Measurements from ENCODE around the gene HAO1. TPM values are rescaled to one million over a fixed set of nuclear protein-coding genes. Genes with fewer than 3 reads are reported as not detected.

Gene HAO1
- total and polyA plus RNA-seq, 2 of the 13 experiments (the other 11 are each of a cell fraction or from before 2014, with no cell fraction given): 0.03 TPM; not detected in 1

- TF ChIP-seq MLXIP (CRISPR knock-in tag; IDR thresholded peaks at IDR 0.05; ENCODE audit: borderline replicate concordance) (no peak), JARID2 (CRISPR knock-in tag; IDR thresholded peaks at IDR 0.05; ENCODE audit: insufficient replicate concordance) (no peak), SP2 (CRISPR knock-in tag; IDR thresholded peaks at IDR 0.05) (no peak), ZFX (CRISPR knock-in tag; IDR thresholded peaks at IDR 0.05; ENCODE audit: low read depth) (no peak), HNRNPLL (IDR thresholded peaks at IDR 0.05; ENCODE audit: low read depth, low read length, poor library complexity, severe bottlenecking) (no peak), KMT2A (CRISPR knock-in tag; IDR thresholded peaks at IDR 0.05) (no peak)
These were observed 45.7 kb upstream of the HAO1 start (continued) for GRCh38 chr20:7985916-7986315.

GRCh38 chr20:7984192-7984591, 43.9 kb upstream of the HAO1 start:
- H3K36me3 ChIP-seq (replicated peaks in 1 of 2; ENCODE audit: control insufficient read depth in 1 of 2, insufficient read depth in 2 of 2, low read length in 2 of 2): no peaks in the 10 kb centered on the region; a peak in 2 of 5 replicates
- no peak overlapping the region for H3K27ac ChIP-seq (ENCODE audit: extremely low read length, insufficient read depth, low read length)
- FAIRE-seq (no peak), DNase-seq (ENCODE audit: low spot score) (no peak), ATAC-seq (no peak)
- no peak overlapping the region for H3K9ac ChIP-seq (ENCODE audit: insufficient read depth, low read depth, low read length)
- WGBS (ENCODE audit: low lambda C conversion rate): 90% methylated on average over 2 of the region's 2 CpGs
- H2AFZ ChIP-seq (ENCODE audit: low read length): no peak overlapping the region
- intact Hi-C loops (cut with micrococcal nuclease; ENCODE audit: unreplicated experiment): no loop called here
- no peak overlapping the region for H3K4me3 ChIP-seq (replicated peaks in 1 of 3; ENCODE audit: insufficient read depth in 1 of 3, low read depth in 2 of 3, low read length in 3 of 3)
- H3K4me1 ChIP-seq (ENCODE audit: insufficient read depth, low read length): peaks cover 22% of the 10 kb centered on the region
- H3K27me3 ChIP-seq (ENCODE audit: control insufficient read depth in 1 of 2, insufficient read depth in 2 of 2, low read length in 2 of 2): no peaks in the 10 kb centered on the region
- H3K79me2 ChIP-seq (ENCODE audit: insufficient read depth, low read length): no peaks in the 10 kb centered on the region
- no TSS peak for BruUV-seq (replicated peaks)
- no peaks in the 10 kb centered on the region for H3K9me3 ChIP-seq (ENCODE audit: low read length)
- in situ Hi-C loops (cut with HindIII; ENCODE audit: extremely low pct_ligation_motif_present, low pct_unique_long_range_greater_than_20kb): no loop called here
- ChIA-PET CTCF (ENCODE audit: low intra/inter-chr PET ratio, low total read pairs) (no interaction called here), POLR2A (no interaction called here)
- TF ChIP-seq NFE2L2 (IDR thresholded peaks at IDR 0.05; ENCODE audit: low read length) (no peak), SNRNP70 (IDR thresholded peaks at IDR 0.05; ENCODE audit: low read depth, low read length) (no peak), TBP (CRISPR knock-in tag; IDR thresholded peaks at IDR 0.05) (no peak), ZNF280B (CRISPR knock-in tag; IDR thresholded peaks at IDR 0.05; ENCODE audit: borderline replicate concordance) (no peak), CHD2 (IDR thresholded peaks at IDR 0.05; ENCODE audit: low read depth, low read length) (no peak), TGIF2 (CRISPR knock-in tag; IDR thresholded peaks at IDR 0.05) (no peak), LRRFIP1 (CRISPR knock-in tag; conservative IDR thresholded peaks at IDR 0.05) (no peak), NPAS2 (CRISPR knock-in tag; IDR thresholded peaks at IDR 0.05; ENCODE audit: borderline replicate concordance) (no peak)
- no peaks in the 10 kb centered on the region for H4K20me1 ChIP-seq (ENCODE audit: insufficient read depth, low read length)
- H3K4me2 ChIP-seq (ENCODE audit: low read depth, low read length): no peak overlapping the region
